ENCODE results near the gene BORCS6.
"Not testable (repeated sequence)": the region's sequence is repeated elsewhere in the genome, so short reads cannot be mapped to it uniquely, and the experiment has no call there.

BORCS6 gene

DNA sequence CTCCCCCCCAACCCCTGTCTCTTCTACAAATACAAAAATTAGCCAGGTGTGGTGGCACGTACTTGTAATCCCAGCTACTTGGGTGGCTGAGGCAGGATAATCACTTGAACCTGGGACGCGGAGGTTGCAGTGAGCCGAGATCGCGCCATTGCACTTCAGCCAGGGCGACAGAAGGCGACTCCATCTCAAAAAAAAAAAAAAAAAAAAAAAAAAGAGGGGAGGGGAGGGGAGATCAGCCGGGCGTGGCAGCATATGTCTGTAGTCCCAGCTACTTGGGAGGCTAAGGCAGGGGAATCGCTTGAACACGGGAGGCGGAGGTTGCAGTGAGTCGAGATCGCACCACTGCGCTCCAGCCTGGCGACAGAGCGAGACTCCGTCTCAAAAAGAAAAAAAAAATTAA is 19.8 kb downstream of the BORCS6 start:
- DNase-seq, result not testable (repeated sequence)

DNA sequence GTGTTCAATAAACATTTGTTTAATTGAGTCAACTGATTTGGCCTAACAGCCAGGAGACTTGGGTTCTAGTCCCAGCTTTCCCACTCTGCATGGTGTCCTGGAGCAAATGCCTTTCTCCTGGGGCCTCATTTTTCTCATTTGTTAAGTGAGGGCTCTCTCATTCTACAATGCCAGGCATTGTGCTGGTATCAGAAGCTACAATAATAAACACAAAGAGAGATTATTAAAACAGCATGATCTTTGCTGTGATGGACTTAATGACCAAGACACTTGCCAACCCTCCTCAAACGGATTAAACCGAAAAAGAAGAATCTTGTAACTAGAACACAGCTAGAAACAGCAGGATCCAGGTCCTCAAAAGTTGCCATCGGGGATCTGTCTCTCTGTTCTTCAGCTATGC is 22.5 kb downstream of the BORCS6 start:
- no peak for DNase-seq

DNA sequence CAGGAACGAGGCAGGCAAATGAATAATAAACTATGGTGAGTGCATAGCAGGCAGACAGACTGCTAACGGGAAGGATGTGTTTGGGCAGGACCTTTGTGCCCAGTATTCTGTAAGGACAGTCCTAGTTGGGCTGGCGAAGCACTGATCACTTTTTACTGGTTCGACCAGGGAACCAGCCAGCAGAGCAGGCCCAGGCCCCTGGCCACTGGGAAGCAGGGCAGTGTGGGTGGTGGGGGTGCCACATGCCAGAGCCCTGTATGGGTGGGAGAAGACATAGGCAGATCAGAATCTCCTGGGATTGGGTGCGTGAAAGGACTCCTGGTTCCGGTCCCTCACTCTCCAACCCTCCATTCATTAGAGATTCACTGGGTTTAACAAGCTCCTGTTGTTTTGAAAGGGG is 23.2 kb downstream of the BORCS6 start:
- DNase-seq, result no peak

DNA sequence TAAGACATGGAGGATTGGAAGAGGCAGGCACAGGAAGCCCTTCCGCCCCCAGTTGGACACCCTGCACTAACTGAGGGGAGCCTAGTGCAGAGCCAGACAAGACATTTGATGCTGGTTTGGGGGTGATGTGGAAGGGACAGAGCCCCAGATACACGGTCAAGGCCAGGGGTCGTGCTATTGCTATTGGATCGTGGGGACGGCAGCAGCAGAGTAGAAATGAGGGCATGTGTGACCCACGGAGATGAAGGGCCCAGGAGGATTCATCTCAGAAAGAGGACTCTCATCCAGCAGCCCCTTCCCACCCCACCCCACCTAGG is 25.2 kb downstream of the BORCS6 start:
- DNase-seq, result no peak

DNA sequence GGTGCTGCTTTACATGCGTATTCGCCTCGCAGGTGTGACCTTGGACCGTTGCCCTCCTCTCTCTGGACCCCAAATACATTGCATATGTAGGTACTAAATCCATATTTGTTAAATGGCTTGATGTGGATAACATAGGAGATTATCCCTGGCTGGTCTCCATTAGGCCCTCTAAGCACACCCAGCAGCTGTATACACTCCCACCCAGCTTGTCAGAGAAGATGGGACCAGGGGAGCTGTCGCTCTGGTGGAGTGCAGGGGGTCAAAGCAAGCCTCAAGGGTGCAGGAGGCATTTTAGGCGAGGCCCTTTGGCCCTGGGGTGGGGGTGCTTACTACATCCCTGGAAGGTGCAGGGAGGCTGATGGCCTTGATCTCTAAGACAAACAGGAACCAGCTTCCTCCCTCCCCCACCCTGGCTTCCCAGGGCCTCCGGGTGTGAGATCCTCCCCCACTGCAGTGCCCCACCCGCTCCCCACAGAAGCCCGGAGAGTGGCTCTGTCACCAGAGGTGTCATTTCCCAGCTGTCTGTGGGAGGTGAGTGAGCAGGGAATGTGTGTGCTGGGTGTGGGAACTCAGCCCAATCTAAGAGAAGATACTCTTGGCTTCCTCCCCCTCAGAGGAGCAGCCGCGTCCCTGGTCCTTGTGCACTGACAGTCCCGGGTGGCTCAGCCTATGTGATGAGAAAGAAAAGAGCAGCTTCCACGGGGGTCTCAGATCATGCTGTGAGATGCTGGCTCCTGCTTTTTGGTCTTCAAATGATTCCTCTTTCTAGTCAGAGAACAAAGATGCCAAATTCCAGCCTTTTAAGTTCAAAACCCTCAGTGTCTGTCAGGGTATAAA is 25.8 kb downstream of the BORCS6 start:
- no peak for DNase-seq

DNA sequence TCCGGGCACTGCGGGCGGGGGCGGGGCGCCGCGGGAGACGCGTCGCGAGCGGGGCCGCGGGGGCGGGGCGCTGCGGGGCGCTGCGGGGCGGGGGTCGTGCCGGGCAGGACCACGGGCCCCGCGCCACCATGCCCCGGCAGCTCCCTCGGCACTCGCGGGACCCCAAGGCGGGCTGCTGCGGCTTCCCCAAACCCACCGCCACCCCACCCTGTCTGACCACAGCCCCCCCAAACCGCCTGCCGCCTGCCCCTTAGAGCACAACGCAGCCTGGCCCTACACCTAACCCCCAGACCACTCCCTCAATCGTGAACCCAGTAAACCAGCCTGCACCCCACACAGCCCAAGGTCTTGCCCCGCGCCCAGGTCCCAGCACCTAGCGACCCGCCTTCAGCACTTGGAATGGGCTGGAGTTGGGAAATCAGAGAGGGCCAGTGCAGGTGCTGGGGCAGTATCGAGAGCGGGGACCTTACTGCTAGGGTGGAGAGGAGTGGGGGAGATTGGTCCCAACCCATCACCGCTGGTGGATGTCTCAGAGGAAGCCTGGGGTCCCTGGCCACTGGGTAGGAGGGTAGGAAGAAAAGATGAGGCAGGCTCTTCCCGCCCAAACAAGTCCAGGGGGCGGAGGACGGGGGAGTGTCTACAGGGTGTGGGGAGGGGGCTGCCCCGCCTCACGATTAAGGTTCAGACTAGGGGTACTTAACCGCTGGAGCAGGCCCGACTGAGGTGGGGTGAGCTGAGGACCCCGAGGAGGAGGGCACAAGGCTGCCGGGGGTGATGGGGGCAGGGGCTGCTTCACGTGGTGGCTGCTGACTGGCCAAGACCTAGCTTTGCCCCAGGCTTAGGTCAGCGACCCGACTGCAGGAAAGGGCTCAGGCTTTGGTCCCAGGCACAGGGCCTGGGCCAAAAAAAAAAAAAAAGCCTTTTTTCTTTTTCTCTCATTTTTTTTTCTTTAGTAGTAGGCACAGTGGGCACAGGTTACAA is 26.7 kb downstream of the BORCS6 start:
- peak; percentile 53 for DNase-seq

DNA sequence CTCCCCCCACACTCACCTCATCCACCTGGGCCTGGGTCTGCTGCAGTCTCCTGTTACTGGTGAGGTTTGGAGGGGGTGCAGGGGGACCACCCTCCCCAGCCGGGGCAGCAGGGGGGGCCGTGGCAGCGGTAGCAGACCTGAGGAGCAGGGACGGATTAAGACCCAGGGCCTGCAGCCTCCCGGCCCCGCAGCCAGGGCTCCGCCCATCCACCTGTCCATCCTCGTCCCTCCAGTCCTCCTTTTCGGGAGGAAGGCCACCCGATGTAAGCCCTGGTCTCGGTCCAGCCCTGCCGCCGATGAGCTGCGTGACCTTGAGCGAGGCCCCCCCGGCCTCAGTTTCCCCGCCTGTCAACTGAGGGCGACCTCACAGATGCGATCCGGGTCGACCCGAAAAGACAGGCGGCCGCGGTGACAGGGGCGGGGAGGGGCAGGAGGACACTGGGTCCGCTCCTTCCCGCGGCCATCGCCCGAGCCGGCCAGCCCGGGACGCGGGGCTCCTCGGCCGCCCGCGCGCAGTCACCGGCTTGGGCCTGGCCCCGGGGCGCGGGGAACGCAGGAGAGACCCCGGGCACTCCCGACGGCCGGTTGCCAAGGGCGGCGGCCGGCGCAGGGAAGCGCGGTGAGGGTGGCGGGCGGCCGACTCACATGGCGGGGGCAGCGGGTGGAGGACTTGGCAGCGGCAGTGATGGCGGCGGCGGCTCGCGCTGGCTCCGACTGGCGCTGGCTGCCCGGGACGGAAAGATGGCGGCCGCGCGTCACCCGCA is 27.6 kb downstream of the BORCS6 start, which contains the start of gene VAMP2:
Gene VAMP2, minus strand, starts transcription at position 716 of the 764 bp plus-strand sequence. Its CDS starts 69 bp downstream, at position 647.
- peak; percentile 69 for DNase-seq

DNA sequence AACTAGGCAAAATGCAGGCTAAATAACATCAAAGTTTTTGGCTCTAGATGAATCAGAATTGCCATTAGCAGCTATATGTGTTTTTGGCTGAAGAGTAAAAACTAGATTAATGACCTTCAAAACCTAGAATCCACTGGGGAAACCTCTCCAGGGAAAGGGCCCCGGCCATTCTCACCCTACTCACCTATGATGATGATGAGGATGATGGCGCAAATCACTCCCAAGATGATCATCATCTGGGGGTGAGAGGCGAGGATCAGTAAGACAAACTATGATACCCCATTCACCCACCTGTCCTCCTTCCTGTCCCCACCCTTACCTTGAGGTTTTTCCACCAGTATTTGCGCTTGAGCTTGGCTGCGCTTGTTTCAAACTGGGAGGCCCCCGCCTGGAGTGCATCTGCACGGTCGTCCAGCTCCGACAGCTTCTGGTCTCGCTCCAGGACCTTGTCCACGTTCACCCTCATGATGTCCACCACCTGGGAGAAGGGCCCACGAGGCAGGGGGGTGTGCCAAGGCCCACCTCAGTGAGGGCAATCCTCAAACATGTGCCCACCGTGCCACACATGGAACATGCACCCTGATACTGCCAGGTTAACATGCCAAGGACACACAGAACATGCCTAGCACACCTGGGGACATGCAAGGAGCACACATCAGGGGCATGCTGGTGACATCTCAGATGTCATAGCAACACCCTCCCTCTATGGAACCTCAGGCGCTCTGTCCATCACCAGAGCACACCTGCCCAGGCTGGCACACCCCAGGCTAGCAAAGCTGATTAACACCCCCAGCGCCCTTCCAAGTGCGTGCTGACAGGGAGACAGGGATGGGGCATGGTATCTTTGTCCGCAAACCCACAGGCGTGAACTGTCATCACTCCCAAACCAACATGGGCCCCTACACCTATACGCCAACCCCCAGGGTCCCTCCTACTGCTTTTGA is 28.4 kb downstream of the BORCS6 start:
- no peak for DNase-seq

DNA sequence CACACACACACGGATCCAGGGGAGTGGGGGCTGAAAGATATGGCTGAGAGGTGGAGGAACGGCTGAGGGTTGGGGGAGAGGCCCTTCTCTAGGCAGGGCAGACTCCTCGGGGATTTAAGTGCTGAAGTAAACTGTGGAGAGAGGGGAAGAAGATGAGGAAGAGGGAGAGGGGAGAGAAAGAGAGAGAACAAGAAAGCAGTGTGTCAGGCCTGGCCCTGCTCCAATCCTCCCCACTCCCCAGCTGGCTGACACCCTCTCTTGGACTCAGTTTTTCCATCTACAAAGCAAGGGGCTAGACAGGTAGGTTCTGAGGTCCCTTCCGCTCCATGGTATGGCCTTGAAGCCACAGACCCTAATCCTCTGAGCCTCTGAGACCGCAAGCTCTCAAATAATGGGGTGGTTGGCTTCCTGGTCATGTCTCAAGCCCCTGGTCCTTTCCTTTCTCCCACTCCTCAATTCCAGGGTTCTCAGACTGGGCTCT is 29.2 kb downstream of the BORCS6 start:
- DNase-seq, result no peak

DNA sequence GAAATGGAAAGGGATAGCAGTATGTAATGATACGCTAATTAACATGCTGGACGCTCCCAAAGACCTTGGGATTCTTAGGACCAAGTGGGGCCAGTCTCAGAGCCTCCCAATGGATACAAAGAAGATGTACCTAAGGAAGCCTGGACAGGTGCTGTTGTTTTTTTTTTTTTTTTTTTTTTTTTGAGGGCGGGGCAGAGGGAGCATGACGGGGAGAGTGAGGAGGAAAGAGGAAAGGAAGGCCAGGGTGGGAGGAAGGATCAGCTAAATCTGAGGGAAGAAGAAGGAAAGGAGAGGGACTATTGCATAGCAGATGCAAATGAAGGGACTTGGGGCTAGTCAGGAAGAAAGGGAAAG is 29.8 kb downstream of the BORCS6 start:
- DNase-seq, result no peak

DNA sequence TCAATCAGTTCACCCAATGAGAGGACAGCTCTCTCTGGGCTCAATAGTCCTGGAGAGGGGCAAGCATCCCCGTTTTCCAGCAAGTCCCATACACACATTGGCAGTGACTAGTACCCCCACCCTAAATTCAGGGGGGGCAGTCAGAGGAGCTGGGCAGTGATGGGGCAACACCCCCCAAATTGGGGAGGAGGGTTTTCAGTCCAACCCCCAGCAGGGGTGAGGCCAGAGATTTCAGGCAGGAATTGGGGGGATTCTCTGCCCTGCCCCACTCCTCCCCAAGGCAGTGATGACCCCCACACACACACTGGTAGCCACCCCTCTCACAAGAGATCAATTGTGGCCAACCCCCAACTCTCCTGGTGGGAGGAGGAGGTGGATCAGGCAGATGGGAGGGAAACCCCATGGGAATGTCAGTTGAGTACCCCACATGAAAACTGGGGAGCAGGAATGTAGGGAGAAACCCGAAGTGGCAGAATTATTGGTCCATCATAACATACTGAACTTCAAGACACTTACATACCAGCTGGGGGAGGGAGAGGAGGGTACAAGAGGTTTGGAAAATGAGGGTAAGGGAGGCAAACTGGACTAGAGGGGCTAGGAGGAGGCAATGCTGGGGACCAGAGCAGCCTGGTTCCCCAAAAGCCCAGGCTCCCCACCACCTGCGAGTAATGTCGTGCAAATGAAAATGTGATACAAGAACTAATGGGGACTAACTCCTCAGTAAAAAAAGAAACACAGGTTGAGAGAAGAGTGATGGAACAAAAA is 30.3 kb downstream of the BORCS6 start:
- DNase-seq, result no peak

DNA sequence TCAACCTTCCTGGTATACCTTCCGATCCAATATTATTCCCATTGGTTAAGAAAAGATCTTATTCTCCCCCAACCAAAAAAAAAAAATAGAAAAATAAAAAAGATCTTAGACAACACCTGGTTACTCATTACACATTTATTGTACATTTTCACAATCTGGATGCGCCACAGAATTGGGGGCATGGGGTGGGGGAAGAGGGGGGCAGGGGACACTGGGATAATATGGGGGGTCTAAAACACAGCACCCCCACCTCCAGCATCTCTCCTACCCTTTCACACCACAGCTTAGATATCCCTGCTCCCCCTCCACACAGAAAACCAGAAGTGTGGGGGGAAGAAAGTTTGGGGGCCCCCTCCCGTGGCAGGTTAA is 31.0 kb downstream of the BORCS6 start:
- DNase-seq, result no peak

DNA sequence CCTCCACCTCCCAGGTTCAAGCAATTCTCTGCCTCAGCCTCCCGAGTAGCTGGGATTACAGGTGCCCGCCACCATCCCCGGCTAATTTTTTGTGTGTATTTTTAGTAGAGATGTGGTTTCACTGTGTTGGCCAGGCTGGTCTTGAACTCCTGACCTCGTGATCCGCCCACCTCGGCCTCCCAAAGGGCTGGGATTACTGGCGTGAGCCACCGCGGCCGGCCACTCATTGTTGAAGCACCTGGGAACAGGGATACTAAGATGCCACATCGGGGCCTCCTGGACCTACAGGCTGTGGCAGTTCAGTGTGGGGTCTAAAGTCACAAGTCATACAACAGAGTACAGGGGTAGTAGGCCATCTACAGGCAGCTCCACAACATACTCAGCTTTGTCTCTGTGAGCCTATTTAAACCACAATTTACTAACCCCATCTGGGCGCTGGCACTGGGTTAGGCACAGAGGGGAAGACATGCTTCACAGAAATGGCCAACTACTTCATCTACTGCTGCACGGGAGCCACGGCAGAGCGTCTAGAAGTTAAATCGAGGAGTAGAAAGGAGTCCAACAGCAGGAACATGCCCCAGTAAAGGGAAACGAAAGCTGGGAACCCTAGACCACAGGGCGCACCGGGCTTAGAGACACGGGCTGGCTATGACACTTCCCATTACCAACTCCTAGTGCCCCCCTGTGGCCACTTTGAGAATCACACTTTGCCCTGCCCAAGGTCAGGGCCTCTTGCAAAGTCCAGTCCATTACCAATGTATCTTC is 31.5 kb downstream of the BORCS6 start:
- peak; percentile 73 for DNase-seq

DNA sequence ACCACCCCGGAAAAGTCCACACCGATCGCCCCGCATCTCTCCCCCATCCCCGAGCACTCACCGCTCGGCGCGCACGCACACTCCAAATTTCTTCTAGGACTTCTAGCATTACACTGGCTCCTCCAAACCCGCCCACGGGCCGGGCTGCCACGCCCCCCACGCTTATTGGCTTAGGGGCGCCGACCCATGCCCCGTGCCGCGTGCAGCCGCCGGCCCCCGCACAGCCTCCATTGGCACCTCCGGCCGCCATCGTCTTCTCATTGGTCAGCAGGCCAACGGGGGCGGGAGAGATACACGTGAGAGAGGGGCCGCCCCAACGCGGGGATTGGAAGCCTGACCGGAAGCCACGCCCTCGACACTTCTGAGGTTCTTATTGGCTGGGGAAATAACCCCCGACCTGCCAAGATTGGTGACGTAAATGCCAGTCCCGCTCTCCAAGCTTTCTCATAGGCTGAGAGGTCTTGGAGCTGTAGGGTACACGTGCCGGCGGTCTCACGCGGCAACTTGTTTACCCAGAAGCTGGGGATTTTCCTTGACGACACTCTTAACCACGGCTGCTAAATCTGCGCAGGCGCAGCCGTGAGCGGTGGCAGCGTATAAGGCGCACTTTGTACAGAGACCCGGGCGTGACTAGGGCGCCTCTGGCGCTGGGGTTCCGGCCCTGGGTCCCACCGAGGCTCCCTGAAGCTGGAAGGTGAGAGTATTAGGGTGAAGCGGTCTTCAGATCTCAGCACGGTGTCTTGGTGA is 33.6 kb downstream of the BORCS6 start:
- DNase-seq, result peak; percentile 100

DNA sequence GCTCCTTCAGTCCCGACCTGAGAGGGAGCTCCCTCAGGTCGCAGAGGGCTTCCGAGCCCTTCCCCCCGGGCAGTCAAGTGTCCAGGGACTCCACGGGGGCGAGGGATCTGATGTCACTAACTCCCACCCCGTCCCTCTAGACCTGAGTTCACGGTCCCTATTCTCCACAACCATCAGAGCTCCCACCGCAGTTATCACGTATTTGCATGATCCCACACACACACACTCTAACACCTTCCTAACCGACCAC is 34.1 kb downstream of the BORCS6 start:
- DNase-seq, result no peak

DNA sequence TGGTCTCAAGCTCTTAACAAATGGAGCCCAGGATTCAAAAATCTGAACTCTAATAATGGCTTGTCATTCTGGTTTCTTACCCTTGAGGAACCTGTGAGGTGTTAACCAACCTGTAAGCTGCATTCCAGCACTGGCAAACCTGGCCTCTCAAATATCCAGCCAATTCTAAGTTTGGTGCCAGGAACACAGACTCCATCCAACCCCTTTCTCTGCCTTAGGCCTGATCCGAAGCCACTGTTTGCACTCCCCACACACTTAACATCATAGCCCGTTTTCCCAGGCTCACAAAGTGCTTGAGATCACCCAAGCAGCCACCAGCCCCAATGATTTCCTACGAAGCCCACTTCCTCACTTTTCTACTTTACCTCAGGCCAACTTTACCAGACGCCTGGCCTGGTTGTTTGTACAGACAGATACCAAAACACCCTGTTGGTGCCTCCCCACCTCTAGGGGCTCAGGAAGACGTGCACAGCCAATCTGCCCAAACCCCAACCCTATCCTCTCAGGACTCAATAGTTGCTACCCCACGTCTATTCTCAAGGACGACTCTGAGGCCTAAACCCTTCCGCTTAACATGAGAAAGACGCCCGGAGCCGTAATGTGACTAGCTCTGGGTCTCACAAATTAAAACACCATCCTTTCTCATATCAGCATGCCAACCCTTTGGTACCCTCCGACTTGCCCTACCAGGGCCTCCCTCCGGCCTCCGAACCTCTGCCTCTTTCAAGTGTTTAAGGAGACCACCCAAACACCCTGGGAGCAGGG is 34.6 kb downstream of the BORCS6 start:
- no peak for DNase-seq

DNA sequence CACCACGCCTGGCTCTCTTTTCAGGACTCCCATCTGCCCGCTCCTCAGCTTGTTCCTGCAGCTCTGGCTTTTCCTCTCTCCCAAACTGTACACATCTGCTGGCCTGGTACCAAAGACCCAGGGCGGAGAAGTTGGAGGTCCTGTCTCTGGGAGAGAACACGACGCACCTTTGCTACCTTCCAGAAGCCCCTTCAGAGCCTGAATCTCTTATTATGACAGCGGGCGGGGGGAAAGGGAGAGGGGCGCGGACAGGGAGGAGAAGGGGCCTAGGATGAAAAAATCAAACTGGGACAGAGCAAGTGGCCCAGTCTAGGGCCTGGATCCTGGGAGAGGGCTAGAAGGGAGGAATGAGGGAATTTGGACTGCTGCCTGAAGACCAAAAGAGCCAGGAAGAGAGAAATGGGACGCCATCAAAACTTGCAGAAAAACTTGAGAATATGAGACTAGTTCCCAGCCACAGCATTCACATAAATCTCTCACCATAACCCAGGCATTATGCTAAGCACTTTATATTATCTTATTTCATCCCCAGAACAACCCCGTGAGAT is 35.3 kb downstream of the BORCS6 start:
- DNase-seq, result no peak

DNA sequence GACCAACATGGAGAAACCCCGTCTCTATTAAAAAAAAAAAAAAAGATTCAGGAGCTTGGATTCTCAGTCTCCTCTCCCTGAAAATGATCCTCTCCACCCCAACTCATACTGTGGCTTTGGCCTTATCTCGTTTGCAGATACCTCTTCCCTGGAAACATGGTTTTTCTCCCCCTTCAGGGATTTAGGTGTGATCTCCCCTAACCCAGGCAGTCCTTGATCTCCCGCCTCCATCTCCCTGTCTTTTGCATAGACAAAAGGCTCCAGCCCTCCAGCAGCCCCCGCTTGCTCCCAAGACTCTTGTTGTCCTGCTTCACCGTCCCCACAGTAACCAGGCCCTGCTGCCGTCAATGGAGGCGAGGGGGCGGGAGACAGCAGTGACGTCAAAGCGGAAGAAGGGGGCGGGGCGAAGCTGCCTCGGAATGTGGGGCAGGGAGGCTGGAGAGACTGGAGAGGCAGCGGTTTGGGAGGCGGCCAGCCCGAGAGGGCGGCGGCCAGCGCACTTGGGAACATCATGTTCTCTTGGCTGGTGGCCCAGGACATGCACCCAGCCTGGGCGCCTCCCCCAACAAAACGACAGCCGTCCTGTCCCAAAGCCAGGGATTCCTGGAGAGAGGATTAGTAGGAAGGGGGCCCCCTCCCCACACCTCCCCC is 35.9 kb downstream of the BORCS6 start:
- peak; percentile 67 for DNase-seq
